ENCODE data around the gene PCSK1N.

DNA sequence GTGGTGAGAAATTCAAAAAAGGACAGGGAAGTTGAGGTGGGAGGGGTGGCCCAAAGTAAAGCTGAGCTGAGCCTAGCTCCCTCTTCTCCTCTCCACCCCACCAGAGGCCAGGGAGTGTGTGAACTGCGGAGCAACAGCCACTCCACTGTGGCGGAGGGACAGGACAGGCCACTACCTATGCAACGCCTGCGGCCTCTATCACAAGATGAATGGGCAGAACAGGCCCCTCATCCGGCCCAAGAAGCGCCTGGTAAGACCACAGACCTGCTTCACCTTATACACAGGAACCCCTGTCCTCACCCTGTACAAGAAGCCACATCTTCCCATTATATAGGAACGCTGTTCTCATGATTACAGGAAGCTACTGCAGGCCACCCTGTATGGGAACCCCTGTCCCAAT, 43.2 kb downstream of the PCSK1N start:
- TF ChIP-seq GATA3 (IDR thresholded peaks at IDR 0.05; ENCODE audit: low read depth, low read length) (no peak), GATA2 (IDR thresholded peaks at IDR 0.05; ENCODE audit: low read depth, low read length) (no peak)
